NCI-H510A (cell line): ENCODE results near the gene IGSF21.

ENCODE experiments used
- DNase-seq: peaks from one replicate; lab custom pipeline; 2025; lab: John Stamatoyannopoulos, UW

Gene IGSF21

GRCh38 chr1:18297896-18298648, 190.5 kb downstream of the IGSF21 start:
- DNase-seq, result no peak

- peak; percentile 37 for DNase-seq
These were observed 192.1 kb downstream of the IGSF21 start for GRCh38 chr1:18299441-18300338.

- DNase-seq, result no peak
These were observed 192.8 kb downstream of the IGSF21 start for GRCh38 chr1:18300376-18300775.

GRCh38 chr1:18302788-18303413, 195.3 kb downstream of the IGSF21 start:
- no peak for DNase-seq

- DNase-seq, result no peak
These were observed 196.7 kb downstream of the IGSF21 start for GRCh38 chr1:18304151-18304869.

GRCh38 chr1:18305182-18305795, 197.7 kb downstream of the IGSF21 start:
- no peak for DNase-seq

GRCh38 chr1:18307329-18307898, 199.8 kb downstream of the IGSF21 start:
- DNase-seq, result no peak

GRCh38 chr1:18309552-18310155, 202.1 kb downstream of the IGSF21 start:
- DNase-seq, result no peak

GRCh38 chr1:18312961-18313360, 205.4 kb downstream of the IGSF21 start:
- DNase-seq, result no peak

GRCh38 chr1:18313523-18313922, 205.9 kb downstream of the IGSF21 start:
- no peak for DNase-seq

- DNase-seq, result no peak
These were observed 206.8 kb downstream of the IGSF21 start for GRCh38 chr1:18314399-18314798.

GRCh38 chr1:18315449-18315848, 207.9 kb downstream of the IGSF21 start:
- DNase-seq, result no peak

- no peak for DNase-seq
These were observed 209.2 kb downstream of the IGSF21 start for GRCh38 chr1:18316764-18317163.

GRCh38 chr1:18319099-18319498, 211.5 kb downstream of the IGSF21 start:
- no peak for DNase-seq

- no peak for DNase-seq
These were observed 212.5 kb downstream of the IGSF21 start for GRCh38 chr1:18320051-18320450.

GRCh38 chr1:18322368-18323032, 214.9 kb downstream of the IGSF21 start:
- DNase-seq, result peak; percentile 27

- DNase-seq, result no peak
These were observed 215.7 kb downstream of the IGSF21 start for GRCh38 chr1:18323259-18323658.

GRCh38 chr1:18324246-18324645, 216.6 kb downstream of the IGSF21 start:
- DNase-seq, result no peak

GRCh38 chr1:18325136-18325535, 217.5 kb downstream of the IGSF21 start:
- DNase-seq, result no peak

GRCh38 chr1:18326211-18326897, 218.8 kb downstream of the IGSF21 start:
- DNase-seq, result no peak
